Activated CD4-positive, alpha-beta T cell treated with anti-CD3 and anti-CD28 coated beads, Interleukin-10, Interleukin-2, amounts not matched to agents 100 ng/mL and 50 ng/mL, durations not matched to agents 16 hours and 8 hours (primary cell): ENCODE data around the gene KCNG4.

Experiments
- DNase-seq: peaks from one replicate; pipeline ENCODE4 v3.0.0-alpha.2; 2020

Gene KCNG4

DNA sequence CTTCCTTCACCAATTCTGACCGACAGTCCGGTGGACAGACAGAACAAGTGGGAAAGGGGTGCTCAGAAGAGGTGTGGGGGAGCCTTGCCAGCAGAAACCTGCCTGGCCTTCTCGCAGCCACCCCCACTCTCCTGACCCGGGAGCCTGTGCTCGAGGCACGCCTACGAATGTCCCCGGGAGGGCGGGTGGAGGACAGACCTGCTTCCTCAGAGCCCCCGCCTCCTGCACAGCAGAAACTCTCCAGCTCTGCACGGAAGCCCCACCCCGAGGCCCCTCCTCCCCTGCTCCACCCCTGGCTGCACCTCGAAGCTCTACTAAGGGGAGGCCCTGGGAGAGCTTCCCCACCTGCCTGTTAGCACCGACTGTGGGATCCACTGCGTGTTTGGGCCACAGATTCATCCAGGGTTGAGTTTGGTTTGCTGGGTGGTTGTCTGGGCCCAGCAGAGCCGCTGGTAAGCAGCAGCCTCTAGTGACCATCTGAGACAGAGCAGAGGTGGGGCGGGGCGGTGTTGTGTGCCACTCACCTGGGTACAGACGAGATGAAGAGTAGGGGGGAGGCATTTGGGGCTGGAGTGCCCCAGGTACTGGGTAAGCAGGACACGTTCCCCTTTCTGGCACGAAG lies 59.2 kb downstream of the KCNG4 start:
- no peak for DNase-seq

DNA sequence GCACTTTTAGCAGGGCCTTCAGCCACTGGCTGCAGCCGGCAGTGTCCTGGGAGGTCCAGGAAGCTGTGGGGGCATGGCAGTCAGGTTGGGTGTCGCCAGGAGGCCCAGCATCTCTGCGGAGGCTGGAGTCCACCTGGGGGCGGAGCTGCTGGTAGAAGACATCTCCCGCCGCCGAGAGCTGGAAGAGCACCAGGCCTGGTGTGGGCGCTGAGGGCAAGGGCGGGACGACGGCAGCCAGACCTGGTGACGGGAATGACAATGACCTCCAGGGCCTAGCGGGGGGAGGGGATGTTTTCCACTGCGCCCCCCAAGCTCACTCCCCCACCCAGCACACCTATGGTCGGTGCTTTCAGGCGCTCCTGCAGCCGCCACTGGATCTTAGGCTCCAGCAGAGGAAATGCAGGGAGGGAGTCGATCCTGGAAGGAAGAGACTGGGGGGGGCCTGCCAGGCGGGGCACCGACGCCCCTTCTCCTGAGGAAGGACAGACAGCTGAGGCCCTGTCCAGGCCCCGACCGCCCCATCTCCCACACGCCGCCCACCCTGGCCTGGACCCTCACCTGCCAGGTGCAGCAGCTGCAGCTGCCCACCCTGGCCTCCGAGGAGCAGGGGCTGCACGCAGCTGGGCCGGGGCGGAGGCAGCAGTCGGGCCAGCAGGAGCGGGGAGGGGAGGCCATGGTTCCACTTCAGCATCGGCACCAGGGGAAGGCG lies 60.0 kb downstream of the KCNG4 start:
- no peak for DNase-seq

DNA sequence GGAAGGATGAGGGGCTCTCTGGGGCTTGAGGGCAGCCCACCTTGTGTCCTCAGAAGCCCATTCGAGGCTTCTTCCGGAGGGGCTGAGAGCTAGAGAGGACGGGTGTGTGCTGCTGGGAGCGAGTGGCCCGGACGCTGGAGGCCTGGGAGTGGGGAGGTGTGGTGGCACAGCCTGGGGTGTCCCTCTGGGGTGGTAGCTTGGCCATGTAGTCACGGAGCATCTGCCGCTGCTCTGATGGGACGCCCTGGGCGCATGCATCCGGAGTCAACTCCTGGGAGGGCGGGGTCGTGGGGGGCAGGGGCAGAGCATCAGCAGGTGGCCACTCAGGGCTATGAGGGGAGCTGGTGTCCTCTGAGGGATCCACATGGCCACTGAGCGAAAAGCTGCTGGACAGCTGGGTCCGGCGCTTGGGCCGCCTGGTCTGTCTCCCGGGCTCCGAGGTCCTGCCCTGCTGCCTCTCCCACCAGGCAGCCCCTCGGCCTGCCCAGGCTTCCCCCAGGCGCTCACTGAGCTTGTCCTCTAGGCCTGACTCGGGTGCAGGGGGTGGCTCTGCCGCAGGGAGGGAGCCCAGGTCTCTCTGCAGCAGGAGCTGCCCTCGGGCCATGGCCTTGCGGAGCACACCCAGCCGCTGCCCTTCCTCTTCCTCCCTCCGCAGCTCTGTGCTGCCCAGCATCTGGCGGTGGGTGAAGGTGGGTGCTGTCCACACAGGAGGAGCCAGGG lies 60.8 kb downstream of the KCNG4 start:
- no peak for DNase-seq

DNA sequence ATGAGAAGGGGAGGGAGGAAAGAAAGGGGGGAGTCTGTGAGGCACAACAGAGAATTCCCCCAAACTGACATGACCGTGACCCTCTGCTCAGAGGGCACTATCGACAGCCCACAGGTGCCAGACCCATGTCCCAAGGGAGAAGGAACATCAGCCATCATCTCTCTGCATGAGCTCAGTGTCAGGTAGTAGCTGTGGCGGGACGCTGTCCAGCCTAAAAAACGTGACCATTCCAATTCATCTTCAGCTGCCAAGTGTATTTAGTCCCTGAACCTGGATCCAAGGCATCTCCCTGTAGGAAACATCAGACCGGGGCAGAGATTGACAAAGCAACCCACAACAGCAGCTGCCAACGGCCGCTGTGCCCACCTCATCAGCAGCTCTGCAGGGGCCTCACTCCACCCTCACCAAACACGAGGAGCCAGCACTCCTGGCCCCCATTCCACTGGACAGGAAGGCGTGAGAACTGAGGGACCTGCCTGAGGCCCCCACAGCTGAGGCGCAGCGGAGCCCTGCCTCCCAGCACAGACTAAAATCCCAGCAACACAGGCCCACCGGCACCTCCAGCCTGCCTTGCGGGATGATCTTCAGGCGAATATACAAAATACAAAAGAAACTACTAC lies 61.6 kb downstream of the KCNG4 start:
- no peak for DNase-seq

DNA sequence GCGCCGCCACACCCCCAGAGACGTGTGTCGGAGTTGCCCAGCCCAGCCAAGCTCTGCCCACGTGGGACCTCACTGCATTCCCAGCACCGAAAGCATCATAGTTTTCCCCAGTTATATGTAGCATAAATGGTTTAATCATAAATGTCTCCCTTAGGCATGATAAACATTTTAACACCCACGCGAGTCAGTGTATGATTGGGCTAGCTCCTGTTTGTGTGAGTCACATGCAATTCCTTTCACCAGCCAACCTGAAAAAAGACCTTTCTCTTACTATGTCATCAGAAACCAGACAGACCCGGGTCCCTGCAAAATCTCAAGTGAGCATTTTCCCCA lies 62.1 kb downstream of the KCNG4 start:
- no peak for DNase-seq

DNA sequence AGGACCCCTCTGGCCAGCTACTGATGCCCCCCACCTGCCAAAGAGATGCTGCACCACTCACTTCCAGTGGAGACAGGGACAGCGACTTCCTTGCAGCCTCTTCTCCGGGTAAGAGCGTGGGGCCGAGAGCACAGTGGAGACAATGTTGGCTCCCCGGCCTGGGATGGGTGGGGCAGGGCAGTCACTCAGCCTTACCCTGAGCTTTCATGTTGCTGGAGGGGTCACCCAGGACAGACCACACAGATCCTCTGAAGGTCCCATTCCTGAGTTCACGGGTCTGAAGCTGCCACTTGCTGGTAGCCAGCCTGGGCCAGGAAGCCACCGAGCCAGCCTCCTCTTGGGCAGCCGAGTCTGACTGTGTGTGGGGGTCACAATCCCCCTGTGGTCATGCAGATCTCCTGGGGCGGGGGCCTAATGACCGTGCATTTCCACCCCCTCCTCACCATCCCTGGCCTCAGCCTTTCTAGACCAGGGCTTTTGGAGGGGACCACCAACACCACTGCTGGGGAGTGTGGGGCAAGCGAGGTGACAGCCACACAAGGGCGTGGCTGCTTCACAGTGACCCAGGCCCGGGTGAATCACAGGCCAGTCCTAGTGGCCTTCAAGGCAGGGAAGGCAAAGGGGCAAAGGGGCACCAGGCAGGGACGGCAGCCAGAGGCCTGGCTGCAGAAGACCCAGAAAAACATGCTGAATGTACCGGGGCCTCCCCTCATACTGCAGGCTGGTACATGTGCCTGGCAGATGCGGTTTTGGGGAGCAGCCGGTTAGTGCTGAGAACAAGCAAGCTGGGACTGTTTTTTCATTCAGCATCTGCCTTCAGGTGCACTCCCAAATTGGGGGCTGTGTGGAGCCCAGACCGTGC lies 63.4 kb downstream of the KCNG4 start:
- DNase-seq: no peak

DNA sequence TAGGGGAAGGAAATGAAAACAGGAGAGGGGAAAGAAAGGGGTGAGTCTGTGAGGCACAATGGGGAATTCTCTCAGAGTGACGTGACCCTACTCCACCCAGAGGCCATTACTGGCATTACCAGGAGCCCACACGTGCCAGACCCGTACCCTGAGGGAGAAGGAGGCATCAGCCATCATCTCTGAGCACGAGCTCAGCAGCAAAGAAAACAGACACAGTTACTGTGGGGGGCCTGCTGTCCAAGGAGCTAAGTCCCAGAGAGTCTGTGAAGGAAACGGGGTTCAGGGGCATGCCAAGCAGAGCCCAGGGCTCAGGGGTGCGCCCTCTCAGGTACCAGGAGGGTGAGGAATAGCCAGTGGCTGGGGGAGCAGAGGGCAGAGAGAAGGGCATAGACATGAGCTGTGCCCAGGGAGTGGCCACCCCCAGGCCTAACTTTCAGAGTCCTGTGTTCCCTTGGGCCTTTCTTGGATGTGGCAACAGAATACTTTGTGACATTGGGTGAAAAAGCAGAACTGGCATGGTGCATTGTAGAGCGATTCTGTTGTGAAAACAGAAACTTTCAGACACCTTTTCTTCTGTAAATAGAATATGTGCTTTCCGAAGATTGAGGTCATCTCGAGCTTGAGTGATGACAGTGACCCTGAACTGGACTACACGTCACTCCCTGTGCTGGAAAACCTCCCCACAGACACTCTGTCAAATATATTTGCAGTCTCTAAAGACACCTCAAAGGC lies 64.3 kb downstream of the KCNG4 start:
- peak; percentile 59 for DNase-seq

DNA sequence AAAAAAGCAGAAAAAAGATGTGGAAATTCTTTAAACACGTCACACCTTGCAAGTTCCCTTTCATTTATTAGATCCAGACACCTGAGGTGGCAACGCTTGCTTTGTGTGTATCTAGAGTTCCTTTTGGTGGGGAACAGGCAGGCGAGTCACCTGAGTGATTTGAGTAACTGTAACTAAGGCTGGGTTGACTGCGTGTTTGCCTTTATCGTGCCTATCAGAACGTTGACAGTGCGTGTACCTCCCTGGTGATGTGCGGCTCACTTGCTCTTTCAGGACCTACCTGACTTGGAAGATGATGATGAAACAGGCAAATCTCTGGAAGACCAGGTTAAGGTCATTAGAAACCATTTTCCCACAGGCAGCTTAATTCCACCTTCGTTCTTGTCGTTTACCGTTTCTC lies 65.4 kb downstream of the KCNG4 start:
- no peak for DNase-seq

DNA sequence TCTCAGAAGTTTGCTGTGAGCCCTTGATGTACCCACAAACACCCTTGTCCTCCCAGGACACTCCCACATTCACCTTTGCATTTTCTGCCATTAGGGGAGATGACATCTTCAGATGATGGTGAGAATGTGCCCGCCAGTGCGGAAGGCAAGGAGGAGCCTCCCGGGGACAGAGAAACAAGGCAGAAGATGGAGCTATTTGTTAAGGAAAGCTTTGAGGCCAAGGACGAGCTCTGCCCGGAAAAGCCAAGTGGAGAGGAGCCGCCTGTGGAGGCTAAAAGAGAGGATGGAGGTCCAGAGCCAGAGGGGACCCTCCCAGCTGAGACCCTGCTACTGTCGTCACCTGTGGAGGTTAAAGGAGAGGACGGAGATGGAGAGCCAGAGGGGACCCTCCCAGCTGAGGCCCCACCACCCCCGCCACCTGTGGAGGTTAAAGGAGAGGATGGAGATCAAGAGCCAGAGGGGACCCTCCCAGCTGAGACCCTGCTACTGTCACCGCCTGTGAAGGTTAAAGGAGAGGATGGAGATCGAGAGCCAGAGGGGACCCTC lies 70.0 kb downstream of the KCNG4 start:
- no peak for DNase-seq
